Ovary (tissue), 9 donors: ENCODE data around the gene PLXNA2. TPM values are rescaled to one million over a fixed set of nuclear protein-coding genes. Genes with fewer than 3 reads are reported as not detected.

Source experiments
- DNase-seq, 5 donors: peaks; one replicate each; pipeline ENCODE4 v3.0.0-alpha.2; 2019 to 2020
- H3K27ac ChIP-seq, 2 donors: fragments of 200-600 bp; one replicate each; pipeline versions ENCODE4 v1.5.1 to v1.8.0; 2019 to 2022
- H3K27me3 ChIP-seq: fragments of 200-600 bp; one replicate; pipeline ENCODE4 v1.8.0; 2022
- H3K36me3 ChIP-seq: fragments of 200-600 bp; sonication (generic); one replicate; pipeline ENCODE4 v1.5.1; 2019
- H3K4me1 ChIP-seq: one replicate; pipeline ENCODE4 v1.8.1; 2013; ENCODE audit warnings: mild to moderate bottlenecking, moderate library complexity; ENCODE audit not compliant: insufficient read depth
- H3K4me3 ChIP-seq: fragments of 200-600 bp; sonication (generic); one replicate; pipeline ENCODE4 v1.5.1; 2017
- H3K9me3 ChIP-seq, 2 donors: fragments of 200-600 bp in 1 of 2; sonication (generic) in 1 of 2; one replicate each; pipeline versions ENCODE4 v1.5.1 to v1.8.1; 2013 to 2019; ENCODE audit warnings: mild to moderate bottlenecking in 1 of 2, moderate library complexity in 1 of 2
- CTCF ChIP-seq, 3 donors: fragments of 450-650 bp in 2 of 3; fragments of 200-600 bp in 1 of 3; IDR thresholded peaks; one replicate each; pipeline versions ENCODE4 v1.5.1 to v1.8.0; 2016 to 2022; ENCODE audit warnings: antibody characterized with exemption in 3 of 3, mild to moderate bottlenecking in 1 of 3
- EP300 ChIP-seq: sonication (generic); formaldehyde crosslinking; IDR thresholded peaks from one replicate; pipeline ENCODE4 v1.6.1; 2017; ENCODE audit warnings: antibody characterized with exemption
- POLR2A ChIP-seq: fragments of 450-650 bp; IDR thresholded peaks from one replicate; pipeline ENCODE4 v1.6.1; 2017; ENCODE audit warnings: antibody characterized with exemption, mild to moderate bottlenecking, moderate library complexity
- WGBS, 3 donors: extraction: QIAGEN DNeasy Blood & Tissue Kit in 1 of 3; methylation state at CpG; one replicate each; pipeline versions ENCODE4 v1.1.5 to v1.1.7; 2013 to 2017; 5-methylcytosine and 5-hydroxymethylcytosine counted together
- intact Hi-C, 4 donors: fragments of 100-400 bp; cut with DNase I; formaldehyde crosslinking; loops; one replicate each; pipeline versions ENCODE4 v1.11.0 to v1.15.1; 2022 to 2023
- polyA plus RNA-seq, 2 donors: library from polyadenylated mRNA; stranded (reverse); fragments of 200-250 nt in 1 of 2; fragments of 350-450 nt in 1 of 2; fragmentation: Illumina TruSeq in 1 of 2; extraction: RNeasy Lipid Tissue Mini Kit (QIAGEN cat#74804) in 1 of 2; gene quantifications; one replicate each; pipeline ENCODE4 v1.2.3, GENCODE V29; 2013 to 2014
- total RNA-seq, 7 donors: library from RNA; depleted of rRNA in 2 of 7; stranded (reverse); fragments of >200 nt in 2 of 7; fragmentation: NEBNext Ultra II Directional in 3 of 7; extraction: Animal tissue kit (Norgen Biotek cat#: 25700) in 3 of 7; gene quantifications; one replicate each; pipeline versions ENCODE4 v1.1.0 to v1.2.4, GENCODE V29; 2016 to 2023
- donor health status: DM: no; HTN: no; CAD: no; lungs with moderate emphysema.
- donor health status: DM: no; HTN: no; CAD: no.
- donor health status: Bipolar disorder and iron deficiency.
- donor health status: DM: yes; HTN: yes; CAD: no.
- donor health status: DM: no; HTN: no; CAD: no.
- donor health status: DM: yes; HTN: yes; CAD: no.

Gene PLXNA2
- total and polyA plus RNA-seq, 9 donors, result 10.7 to 71.5 (median 44.0) TPM

DNA sequence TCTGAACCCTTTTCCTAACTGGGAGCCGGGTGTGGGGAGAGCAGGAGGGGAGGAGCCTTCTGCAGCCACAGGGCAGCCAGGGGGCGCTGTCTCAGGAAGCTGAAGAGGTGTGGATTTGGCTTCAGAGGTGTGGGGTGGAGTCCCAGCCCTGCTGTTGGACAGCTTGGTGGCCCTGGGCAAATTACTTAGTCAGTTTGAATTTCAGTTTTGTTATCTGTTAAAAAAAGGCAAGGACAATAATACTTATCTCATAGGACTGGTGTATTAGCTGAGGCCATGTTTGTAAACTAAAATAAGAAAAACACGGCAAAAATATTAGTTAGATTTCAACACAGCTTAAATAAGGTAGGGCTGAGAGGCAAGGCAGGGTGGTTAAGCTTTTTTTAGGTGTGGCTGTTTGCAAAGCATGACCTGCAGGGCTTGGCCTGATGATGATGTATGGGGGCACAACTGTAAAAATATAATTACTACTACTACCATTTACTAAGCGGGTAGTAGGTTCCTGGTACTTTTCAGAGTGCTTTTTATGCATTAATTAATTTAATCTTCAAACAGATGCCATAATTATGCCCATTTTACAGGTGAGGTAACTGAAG is 111.8 kb downstream of the PLXNA2 start:
- no peaks in the 10 kb centered on the region for H3K36me3 ChIP-seq
- DNase-seq, result peak; percentile 62 to 88 (median 80)
- H3K27me3 ChIP-seq, result no peaks in the 10 kb centered on the region
- no peak overlapping the region for H3K4me3 ChIP-seq
- WGBS, 3 donors, result 38 to 49% (median 45%) methylated on average over 4 of the region's 4 CpGs
- TF ChIP-seq EP300, result no peak
- TF ChIP-seq CTCF (IDR thresholded peaks at IDR 0.05), result peak; percentile 14 to 57 (median 38)
- no peak overlapping the region for H3K27ac ChIP-seq
- intact Hi-C loops, result loop anchor here in 3 of 4 donors (5.0 to 10.0 kb wide), 3 partner anchors 105 to 112 kb away; partner anchors contain the start of gene PLXNA2 (in 2 of the 3)
- H3K4me1 ChIP-seq, result peaks cover 25% of the 10 kb centered on the region
- H3K9me3 ChIP-seq, result no peaks in the 10 kb centered on the region

DNA sequence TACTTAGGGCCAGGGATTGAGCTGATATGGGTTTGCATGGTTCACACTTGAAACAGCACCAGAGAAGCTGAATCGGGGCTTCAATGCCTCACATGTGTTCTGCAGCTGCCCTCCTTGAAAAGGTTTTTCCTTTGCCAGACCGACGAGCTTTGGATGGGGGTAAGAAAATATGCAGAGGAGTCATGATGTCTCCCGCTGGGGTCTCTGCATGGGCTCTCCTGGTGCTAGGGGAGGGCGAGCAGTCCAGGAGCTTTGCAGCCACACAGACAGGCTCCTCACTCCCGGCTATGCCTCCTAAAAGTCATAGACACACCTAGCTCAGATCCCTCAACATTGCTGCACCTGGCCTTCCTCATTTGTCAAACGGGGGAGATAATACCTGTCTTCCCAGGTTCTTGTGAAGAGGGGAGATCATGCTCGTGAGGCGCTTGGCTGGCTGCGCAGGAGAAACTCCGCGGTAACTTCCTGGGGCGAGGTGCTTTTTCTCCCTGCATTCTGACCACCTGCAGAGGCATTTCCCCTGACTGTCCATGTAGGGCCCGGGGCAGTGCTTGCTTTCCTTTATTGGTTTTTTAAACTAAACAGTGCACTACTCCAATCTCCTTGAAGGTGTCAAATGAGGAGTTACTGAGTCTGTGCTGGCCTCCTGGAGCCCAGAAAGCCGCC is 112.4 kb downstream of the PLXNA2 start:
- Histone ChIP-seq H3K27ac (no peak overlapping the region), H3K4me1 (peaks cover 22% of the 10 kb centered on the region), H3K27me3 (no peaks in the 10 kb centered on the region), H3K9me3 (no peaks in the 10 kb centered on the region), H3K4me3 (no peak overlapping the region), H3K36me3 (no peaks in the 10 kb centered on the region)
- DNase-seq, result no peak
- intact Hi-C loops, result loop anchor here in 3 of 4 donors (5.0 to 10.0 kb wide), 3 partner anchors 106 to 113 kb away; partner anchors contain the start of gene PLXNA2 (in 2 of the 3)
- TF ChIP-seq CTCF (IDR thresholded peaks at IDR 0.05) (no peak), EP300 (no peak), POLR2A (no peak)
- 43 to 56% (median 45%) methylated on average over 15 of the region's 15 CpGs for WGBS, 3 donors

DNA sequence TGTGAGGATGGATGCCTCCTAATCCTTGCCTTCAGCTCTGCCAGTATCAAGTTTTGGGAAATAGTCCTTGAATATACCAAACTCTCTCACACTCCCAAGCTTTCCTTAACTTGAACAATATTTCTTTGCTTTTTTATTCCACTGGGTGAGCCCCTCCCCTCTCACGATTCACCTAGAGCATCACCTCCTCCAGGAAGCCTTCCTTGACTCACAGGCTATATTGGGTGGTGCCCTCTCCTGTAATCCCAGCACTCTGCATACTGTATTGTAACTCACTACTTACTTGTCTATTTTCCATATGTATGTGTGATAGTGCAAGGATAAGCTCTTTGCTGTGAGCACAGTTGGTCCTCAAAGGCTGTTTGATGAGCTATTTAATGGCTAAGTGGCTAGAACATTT is 114.7 kb downstream of the PLXNA2 start:
- WGBS, 3 donors, result 84 to 94% (median 87%) methylated on average over 1 of the region's 1 CpG
- intact Hi-C loops, result no loop called here

GRCh38 chr1:208129060-208129459 is 115.1 kb downstream of the PLXNA2 start:
- no peaks in the 10 kb centered on the region for H3K27me3 ChIP-seq
- H3K27ac ChIP-seq, result no peak overlapping the region
- TF ChIP-seq POLR2A (no peak), EP300 (no peak), CTCF (IDR thresholded peaks at IDR 0.05) (no peak)
- no peak overlapping the region for H3K4me3 ChIP-seq
- no peaks in the 10 kb centered on the region for H3K36me3 ChIP-seq
- no peak for DNase-seq
- H3K9me3 ChIP-seq, result no peaks in the 10 kb centered on the region
- intact Hi-C loops, result no loop called here
- WGBS, 3 donors, result 13 to 27% (median 23%) methylated on average over 1 of the region's 1 CpG
- H3K4me1 ChIP-seq, result peaks cover 3% of the 10 kb centered on the region

More for the DNA sequence above, 114.7 kb downstream of the PLXNA2 start:
- H3K4me3 ChIP-seq, result no peak overlapping the region
- H3K9me3 ChIP-seq, result no peaks in the 10 kb centered on the region
- H3K27ac ChIP-seq, result no peak overlapping the region
- H3K36me3 ChIP-seq, result no peaks in the 10 kb centered on the region
- H3K27me3 ChIP-seq, result no peaks in the 10 kb centered on the region
- peaks cover 7% of the 10 kb centered on the region for H3K4me1 ChIP-seq
- no peak for TF ChIP-seq EP300
- no peak for TF ChIP-seq CTCF (IDR thresholded peaks at IDR 0.05)
- TF ChIP-seq POLR2A, result no peak
- DNase-seq, result no peak
